HG03108 (cell line): Measurements from ENCODE around the gene OCSTAMP.

Experiments used
- ATAC-seq: cut with Tn5 transposase; IDR thresholded peaks from one replicate; pipeline ENCODE4 v1.9.1; 2021; ENCODE audit warnings: moderate library complexity; ENCODE audit not compliant: unreplicated experiment

OCSTAMP gene

GRCh38 chr20:46573788-46574584, 23.5 kb upstream of the OCSTAMP start:
- no peak for ATAC-seq

DNA sequence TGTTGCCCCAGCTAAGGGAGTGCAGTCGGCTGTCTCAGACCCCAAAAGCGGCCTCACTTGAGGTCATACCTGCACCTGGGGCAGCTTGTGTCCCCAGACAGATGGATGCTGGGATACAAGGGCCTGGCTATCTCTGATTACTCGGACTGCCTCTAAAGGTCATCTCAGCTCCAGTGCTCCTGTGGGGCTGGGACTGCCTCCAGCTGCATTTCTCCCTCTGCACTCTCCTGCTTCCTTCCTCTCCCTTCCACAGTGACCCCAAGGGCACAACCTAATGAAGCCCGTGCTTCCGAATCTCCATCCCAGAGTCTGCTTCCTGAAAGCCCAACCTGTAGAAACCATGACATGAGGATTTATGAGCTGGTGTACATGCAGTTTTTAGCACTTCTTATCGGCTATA, 22.8 kb upstream of the OCSTAMP start:
- ATAC-seq = no peak

GRCh38 chr20:46572790-46573189, 22.3 kb upstream of the OCSTAMP start:
- no peak for ATAC-seq

GRCh38 chr20:46572153-46572552, 21.7 kb upstream of the OCSTAMP start:
- no peak for ATAC-seq

DNA sequence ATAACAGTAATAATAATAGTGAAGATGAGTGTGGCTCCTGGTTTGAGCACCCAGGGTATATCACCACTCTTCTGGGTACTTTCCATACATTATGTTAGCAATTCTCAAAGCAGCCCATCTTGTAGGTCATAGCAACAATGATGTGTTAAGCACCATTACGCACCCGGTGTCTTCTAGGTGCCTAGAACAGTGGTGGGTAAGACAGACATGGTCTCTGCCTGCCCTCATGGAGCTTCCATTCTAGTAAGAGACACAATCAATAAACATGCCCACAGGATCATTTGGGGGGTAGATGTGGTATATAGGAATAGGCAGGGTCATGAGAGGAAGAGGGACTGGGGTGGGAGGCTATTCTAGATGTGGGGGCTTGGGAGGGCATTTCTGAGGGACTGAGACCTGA, 21.0 kb upstream of the OCSTAMP start:
- ATAC-seq = no peak

DNA sequence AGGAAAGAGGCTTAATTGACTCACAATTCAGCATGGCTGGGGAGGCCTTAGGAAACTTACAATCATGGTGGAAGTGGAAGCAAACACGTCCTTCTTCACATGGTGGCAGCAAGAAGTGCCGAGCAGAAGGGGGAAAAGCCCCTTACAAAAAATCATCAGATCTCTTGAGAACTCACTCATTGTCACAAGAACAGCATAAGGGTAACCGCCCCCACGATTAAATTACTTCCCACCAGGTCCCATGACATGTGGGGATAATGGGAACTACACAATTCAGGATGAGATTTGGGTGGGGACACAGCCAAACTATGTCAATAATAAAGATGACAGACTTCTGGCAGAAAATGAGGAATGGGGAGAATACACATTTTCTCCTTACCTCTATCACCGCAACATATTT, 20.5 kb upstream of the OCSTAMP start:
- no peak for ATAC-seq

DNA sequence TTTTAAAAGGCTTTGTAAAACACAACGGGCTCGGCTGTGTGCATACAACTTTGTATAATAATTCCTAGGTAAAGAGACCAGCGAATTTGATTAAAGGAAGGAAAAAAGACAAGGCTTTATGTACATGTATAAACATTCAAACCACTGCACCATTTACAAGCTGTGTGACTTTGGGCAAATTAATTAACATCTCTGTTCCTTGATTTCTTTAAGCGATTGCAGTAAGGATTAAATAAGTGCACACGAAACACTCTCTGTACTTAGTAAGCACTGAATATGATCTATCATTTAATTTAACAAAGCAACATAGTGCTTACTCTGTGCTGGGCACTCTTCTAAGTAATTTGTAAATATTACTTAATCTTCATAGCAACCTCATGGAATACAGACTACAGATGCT, 19.5 kb upstream of the OCSTAMP start:
- ATAC-seq = no peak

- ATAC-seq = no peak
Measured at GRCh38 chr20:46568570-46569129, 18.2 kb upstream of the OCSTAMP start.

DNA sequence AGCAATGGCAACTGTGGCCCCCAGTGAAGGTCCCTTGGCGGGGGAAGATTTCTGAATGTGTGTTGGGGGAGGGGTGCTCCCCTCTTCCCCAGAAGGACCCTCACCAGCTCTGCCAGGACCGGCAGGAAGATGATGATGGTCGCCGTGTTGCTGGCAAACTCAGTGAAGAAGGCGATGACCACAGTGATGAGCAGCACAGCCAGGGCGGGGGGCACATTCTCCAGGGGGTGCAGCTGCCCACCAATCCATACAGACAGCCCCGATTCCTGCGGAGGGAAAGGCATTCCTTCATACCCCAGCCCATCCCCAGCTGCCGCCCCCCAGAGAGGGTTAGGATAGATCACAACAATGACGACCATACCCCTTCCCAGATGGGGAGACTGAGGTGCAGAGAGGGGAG, 15.7 kb upstream of the OCSTAMP start:
- ATAC-seq = no peak

GRCh38 chr20:46564241-46564957, 13.9 kb upstream of the OCSTAMP start:
- ATAC-seq = no peak

GRCh38 chr20:46563860-46564221, 13.4 kb upstream of the OCSTAMP start:
- ATAC-seq = no peak

DNA sequence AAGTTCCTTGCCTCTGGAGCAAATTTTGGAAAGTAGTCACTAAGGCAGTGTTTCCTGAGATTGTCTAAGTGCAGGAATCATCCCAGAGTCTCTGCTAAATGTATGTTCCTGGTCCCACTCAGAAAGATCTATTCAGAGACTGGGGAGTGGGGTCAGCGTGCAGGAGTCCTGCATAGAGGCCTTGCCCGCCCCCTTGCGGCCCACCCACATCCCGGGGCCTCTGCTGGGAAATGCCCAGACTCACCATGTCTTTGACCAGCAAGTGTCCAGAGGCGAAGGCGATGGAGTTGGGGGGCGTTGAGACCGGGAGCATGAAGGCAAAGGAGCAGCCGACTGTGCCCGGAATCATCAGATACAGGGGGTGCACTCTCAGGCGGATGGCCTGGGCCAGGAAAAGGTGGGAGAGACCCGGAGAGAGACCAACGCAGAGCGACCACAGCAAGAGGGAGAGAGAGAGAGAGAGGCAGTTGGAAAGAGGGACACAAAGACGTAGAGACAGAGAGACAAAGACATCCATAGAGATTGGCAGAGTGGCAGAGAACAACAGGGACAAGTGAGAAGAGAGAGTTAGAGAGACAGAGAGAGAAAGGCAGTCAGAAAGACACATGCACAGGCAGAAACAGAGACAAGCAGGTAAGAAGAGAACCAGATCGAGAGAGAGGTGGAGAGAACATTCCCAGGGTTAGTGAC, 12.9 kb upstream of the OCSTAMP start:
- ATAC-seq = no peak

GRCh38 chr20:46562373-46563169, 12.1 kb upstream of the OCSTAMP start:
- no peak for ATAC-seq

DNA sequence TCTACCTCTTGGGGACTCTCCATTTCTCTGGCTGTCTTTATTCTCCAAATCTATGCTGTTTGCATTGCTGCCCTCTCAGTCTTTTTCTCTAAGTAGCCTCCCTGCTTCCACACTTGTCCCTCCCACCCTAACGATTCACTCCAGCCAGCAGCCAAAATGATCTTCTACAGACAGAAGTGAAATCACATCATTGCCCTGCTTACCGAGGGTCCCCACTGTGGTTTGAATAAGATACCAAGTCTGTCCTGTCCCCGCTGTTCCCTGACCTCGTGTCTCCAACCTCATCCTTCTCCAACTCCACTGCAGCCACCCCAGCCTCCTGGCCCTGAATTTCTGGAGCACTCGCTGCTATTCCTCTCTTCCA, 11.5 kb upstream of the OCSTAMP start:
- no peak for ATAC-seq

DNA sequence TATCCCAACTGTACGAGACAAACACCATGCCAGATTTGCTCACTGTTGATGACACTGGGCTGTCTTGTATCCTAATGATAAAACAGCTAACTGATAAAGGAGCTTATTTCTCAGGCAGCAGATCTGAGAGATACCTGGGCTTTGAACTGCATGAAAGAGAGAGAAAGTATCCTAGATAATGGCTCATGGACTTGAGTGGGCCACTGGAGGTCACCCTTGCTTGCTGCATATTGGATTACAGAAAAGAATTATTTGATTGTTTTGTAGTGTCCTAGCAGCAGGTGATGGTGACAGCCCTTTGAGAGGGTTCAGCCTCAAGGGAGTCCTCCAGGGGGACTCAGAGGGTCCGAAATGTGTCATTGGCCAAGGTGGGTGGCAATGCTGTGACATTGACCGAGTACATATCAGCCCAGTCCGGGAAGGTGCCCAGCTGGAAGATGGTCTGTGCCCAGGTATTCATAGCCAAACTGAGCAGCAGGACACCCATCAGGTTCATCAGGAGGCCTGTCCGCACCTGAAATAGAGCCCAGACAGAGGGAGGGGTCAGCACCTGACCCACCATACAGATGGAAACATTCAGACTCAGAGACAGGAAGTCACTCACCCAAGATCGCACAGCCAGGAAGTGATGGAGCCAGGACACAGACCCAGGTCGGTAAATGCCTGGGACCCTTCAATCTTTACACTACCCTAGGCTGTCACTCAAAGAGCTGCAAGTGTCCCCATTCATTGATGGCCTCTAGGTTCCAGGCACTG, 9.4 kb upstream of the OCSTAMP start:
- no peak for ATAC-seq

- ATAC-seq = no peak
Measured at GRCh38 chr20:46559001-46559400, 8.5 kb upstream of the OCSTAMP start.

DNA sequence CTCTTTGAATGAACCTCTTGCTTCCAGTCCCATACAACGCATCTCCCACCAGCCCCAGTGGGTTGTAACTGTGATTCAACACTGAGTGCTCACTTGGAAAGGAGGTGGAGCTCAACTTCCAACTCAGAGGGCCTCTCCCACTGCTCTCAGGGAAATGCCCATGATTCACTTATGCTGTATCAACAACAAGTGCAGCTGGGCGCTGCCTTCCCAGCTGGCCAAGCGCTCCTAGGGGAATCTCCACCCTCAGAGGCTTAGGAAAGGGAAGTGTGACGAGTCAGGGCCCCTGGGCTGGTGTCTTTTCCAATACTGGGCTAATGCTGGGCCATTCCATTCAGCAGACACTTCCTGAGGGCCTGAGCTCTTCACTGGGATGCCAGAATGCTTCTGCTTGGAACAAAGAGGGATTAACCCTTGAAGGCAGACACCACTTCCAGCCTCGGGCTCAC, 8.1 kb upstream of the OCSTAMP start:
- no peak for ATAC-seq

DNA sequence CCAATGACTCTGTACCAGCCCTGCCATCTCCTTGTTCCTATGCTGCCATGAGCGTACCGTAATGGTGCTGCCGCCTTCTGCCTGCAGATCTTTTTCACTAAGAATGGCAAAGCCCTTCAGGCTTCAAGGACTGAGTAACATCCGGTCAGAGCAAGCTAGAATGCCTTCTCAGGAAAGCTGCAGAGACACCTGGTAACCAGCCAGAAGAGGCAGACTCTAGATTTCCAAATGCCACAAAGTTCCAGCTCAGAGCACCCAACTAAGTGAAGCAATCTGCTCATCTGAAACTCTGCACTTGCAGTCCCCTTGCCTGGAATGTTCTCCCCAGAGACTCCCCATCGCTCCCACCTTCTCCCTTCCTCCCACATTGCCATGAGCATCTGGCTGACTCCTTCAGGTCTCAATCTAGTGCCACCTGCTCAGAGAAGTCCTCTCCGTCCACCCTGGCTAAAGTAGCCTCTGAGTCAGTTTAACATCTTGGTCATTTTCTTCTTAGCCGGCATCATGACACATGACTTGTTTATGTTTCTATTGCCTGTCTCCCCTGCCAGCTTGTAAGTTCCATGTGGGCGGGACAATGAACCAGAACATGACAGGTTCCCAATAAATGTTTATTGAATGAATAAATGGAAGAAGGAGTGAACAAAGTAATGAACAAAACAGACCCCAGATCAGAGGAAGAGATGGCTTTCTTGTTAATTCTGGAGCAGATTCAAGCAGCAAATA, 6.9 kb upstream of the OCSTAMP start:
- ATAC-seq = no peak

DNA sequence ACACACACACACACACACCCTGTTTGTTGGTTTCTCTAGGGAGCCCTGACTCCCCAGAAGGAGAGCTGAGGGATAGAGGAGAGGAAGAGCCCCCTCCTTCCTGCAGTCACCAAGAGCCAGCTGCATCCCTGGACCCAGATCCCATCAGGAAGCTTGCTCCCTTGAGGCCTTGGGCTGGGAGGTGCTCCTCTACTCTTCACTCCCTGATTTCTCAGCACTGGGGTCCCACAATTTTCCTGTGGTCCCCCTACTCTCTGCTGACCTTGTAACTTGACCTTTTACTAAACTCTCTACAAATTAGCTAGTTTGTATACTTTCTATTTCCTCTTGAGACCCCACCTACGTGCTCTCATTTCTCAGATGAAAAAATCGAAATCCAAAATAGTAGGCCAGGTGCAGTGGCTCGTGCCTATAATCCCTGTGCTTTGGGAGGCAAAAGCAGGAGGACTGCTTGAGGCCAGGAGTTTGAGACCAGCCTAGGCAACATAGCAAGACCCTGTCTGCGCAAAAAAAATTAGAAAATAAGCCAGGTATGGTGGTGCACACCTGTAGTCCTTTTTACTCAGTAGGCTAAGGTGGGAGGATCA, 5.0 kb upstream of the OCSTAMP start:
- no peak for ATAC-seq
